Mesothelial cell of epicardium (in vitro differentiated cells): ENCODE measurements around the gene DUSP22. TPM values are rescaled to one million over a fixed set of nuclear protein-coding genes. Genes with fewer than 3 reads are reported as not detected.

ENCODE experiments used
- DNase-seq, 2 experiments: peaks; one replicate each; pipeline ENCODE4 v3.0.0; 2021; ENCODE audit warnings: low spot score in 2 of 2; ENCODE audit not compliant: unreplicated experiment in 2 of 2
- H3K27ac Mint-ChIP-seq: 2 replicates; pipeline ENCODE4 v1.8.0; 2021; ENCODE audit warnings: mixed read lengths
- H3K27me3 Mint-ChIP-seq: 2 replicates; pipeline ENCODE4 v1.8.0; 2021; ENCODE audit warnings: low read depth, mixed read lengths
- H3K36me3 Mint-ChIP-seq: 2 replicates; pipeline ENCODE4 v1.8.0; 2021; ENCODE audit warnings: mixed read lengths
- H3K4me1 Mint-ChIP-seq: 2 replicates; pipeline ENCODE4 v1.8.0; 2021; ENCODE audit warnings: mixed read lengths
- H3K4me3 Mint-ChIP-seq: 2 replicates; pipeline ENCODE4 v1.8.0; 2021; ENCODE audit warnings: mild to moderate bottlenecking, moderate library complexity, mixed read lengths
- H3K9me3 Mint-ChIP-seq: 2 replicates; pipeline ENCODE4 v1.8.0; 2021; ENCODE audit warnings: mixed read lengths
- CTCF ChIP-seq: fragments of 200-600 bp; sonication (generic); IDR thresholded peaks from one replicate; pipeline ENCODE4 v1.5.0; 2021; ENCODE audit warnings: antibody characterized with exemption; ENCODE audit not compliant: unreplicated experiment
- total RNA-seq: library from RNA; stranded (reverse); gene quantifications from 3 replicates; pipeline ENCODE4 v1.2.1, GENCODE V29; 2021

The DUSP22 gene
- total RNA-seq, 1 donor from 2014 or later: 32.0 TPM

DNA sequence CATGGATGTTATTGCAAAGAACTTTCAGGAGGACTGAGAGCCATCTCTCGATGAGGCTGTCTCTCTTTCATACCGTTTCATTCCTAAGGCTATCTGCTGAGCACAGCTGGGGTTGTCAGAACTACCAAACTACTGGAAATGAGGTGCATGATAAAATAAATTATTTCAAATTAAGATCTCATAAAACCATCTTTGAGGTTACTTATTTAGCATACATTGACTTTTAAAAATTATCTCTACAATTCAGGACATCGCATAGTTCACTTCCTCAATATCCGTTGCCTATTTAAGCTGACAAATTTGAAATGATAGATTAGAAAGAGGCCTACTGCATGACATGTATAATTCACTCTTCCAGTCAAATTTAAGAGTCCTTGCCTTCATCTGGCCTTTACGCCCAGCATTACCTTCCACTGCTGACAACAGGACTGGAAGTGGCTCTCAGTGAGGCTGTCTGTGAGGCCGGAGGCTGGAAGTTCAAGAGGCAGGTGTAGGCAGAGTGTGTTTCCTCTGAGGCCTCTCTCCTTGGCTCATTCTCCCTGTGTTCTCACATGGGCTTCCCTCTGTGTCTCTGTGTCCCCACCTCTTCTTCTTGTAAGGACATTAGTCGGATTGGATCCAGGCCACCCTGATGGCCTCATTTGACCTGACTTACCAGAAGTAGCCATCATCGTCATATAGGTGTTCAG lies 12.8 kb upstream of the DUSP22 start:
- Mint-ChIP-seq H3K36me3 (no peaks in the 10 kb centered on the region), H3K4me3 (no peak overlapping the region), H3K27ac (no peak overlapping the region), H3K9me3 (peaks cover 10% of the 10 kb centered on the region), H3K27me3 (peaks cover 44% of the 10 kb centered on the region), H3K4me1 (no peaks in the 10 kb centered on the region)
- no peak for TF ChIP-seq CTCF
- no peak for DNase-seq

DNA sequence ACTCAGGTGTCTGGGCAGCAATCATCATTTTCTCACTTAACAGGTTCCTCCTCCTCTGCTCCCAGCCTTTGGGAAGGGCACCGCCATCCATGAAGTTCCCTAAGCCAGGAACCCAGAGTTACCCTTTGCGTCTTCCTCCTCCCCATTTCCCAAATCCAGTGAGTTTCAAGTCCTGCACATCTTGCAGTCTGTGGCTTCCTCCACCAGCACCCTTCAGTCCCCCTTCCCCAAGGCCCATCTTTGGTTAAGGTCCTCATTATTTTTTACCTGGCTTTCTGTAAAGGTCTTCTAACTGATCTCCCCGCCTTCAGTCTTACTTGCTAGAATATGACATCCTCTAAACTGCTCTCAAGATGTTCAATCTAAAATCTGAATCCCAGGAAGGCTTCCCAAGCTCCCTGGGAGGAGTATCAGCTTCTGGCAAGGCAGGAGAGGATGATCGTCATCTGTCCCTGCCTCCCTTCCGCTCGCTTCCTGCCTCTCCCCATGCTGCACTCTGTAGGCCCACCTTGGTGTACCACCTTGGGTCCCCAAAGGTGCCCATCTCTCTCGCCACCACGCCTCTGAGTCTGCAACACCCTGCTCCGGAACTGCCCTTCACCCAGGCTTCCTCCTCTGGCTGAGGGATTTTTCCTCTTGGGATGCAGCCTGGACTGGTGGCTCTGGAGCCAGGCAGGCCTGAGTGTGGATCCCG lies 11.4 kb upstream of the DUSP22 start:
- H3K9me3 Mint-ChIP-seq: peaks cover 10% of the 10 kb centered on the region
- no peaks in the 10 kb centered on the region for H3K4me1 Mint-ChIP-seq
- no peak for TF ChIP-seq CTCF
- DNase-seq: no peak
- no peak overlapping the region for H3K4me3 Mint-ChIP-seq
- H3K27ac Mint-ChIP-seq: no peak overlapping the region
- H3K27me3 Mint-ChIP-seq: peaks cover 46% of the 10 kb centered on the region
- H3K36me3 Mint-ChIP-seq: no peaks in the 10 kb centered on the region

GRCh38 chr6:281469-282103 lies 10.7 kb upstream of the DUSP22 start:
- no peak overlapping the region for H3K4me3 Mint-ChIP-seq
- H3K36me3 Mint-ChIP-seq: no peaks in the 10 kb centered on the region
- TF ChIP-seq CTCF: no peak
- no peak overlapping the region for H3K27ac Mint-ChIP-seq
- no peaks in the 10 kb centered on the region for H3K4me1 Mint-ChIP-seq
- peaks cover 10% of the 10 kb centered on the region for H3K9me3 Mint-ChIP-seq
- DNase-seq: no peak
- peaks cover 46% of the 10 kb centered on the region for H3K27me3 Mint-ChIP-seq

DNA sequence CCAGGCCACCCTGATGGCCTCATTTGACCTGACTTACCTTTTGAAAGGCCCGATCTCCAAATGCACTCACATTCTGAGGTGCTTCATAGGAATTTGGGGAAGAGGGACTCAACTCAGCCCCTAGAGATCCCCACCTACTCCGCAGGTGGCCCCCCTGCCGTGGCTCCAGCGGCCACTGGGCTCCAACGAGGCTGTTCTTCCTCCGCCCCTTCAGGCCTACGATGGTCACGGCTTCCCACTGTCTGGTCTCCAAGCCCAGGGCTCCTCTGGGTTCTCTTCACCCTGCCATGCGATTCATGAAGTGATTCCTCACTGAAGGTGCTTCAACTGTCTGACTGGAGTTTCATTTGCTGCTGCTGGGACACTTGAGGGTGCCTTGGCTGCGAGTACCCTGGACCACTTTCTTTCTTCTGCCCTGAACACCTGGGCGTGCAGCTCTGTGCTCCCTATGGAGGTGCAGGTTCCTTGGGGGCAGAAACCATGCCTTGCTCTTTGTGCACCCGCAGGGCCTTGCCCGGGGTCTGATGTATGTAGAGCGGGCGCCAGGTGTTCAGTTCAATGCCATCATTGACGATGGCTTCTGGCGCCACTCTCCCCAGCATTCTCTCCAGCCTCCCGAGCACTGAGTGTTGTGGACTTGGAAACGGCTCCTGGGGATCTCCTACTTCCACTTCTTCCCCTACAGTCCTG lies 10.0 kb upstream of the DUSP22 start:
- H3K9me3 Mint-ChIP-seq: peaks cover 7% of the 10 kb centered on the region
- no peak overlapping the region for H3K27ac Mint-ChIP-seq
- no peak for TF ChIP-seq CTCF

DNA sequence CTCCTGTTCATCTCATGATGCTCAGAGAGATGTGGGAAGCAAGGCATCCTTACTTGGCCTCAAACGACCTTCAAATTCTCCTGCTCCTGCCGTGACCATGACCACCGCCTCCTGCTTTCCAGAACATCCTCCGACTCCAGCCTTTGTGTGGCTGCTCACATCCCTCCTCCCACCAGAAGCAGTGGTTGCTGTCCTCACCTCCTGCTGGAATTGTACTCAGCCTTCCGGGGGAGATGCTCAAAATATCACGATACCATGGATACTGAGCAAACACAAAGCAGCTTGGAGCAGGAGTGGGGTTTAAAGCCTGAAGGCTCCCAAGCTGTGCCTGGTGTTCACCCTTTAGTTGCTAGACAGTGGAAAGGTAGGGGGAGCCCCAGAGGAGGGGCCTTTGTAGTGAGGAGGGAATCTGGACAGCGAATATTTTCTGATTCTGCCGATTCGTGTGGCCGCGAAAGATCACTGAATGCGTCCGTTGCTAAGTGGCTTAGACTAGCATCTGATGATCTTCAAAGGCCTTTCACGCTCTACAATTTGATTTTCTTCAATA lies 9.3 kb upstream of the DUSP22 start:
- Mint-ChIP-seq H3K4me3 (no peak overlapping the region), H3K27ac (no peak overlapping the region), H3K4me1 (no peaks in the 10 kb centered on the region), H3K36me3 (no peaks in the 10 kb centered on the region), H3K9me3 (peaks cover 3% of the 10 kb centered on the region), H3K27me3 (peaks cover 44% of the 10 kb centered on the region)
- no peak for TF ChIP-seq CTCF
- DNase-seq: no peak

More for the DNA sequence above, 10.0 kb upstream of the DUSP22 start:
- H3K27me3 Mint-ChIP-seq: peaks cover 48% of the 10 kb centered on the region
- no peaks in the 10 kb centered on the region for H3K36me3 Mint-ChIP-seq
- DNase-seq: no peak
- H3K4me3 Mint-ChIP-seq: no peak overlapping the region
- H3K4me1 Mint-ChIP-seq: no peaks in the 10 kb centered on the region
